Smooth muscle cell of the coronary artery (primary cell): Measurements from ENCODE around the gene MTMR2. TPM values are rescaled to one million over a fixed set of nuclear protein-coding genes. Genes with fewer than 3 reads are reported as not detected.

Experiments used
- total RNA-seq: library from RNA; depleted of rRNA; stranded (reverse); fragments of >200 nt; gene quantifications from 2 replicates; pipeline ENCODE4 v1.2.3, GENCODE V29; 2014; ENCODE audit warnings: low replicate concordance

Gene MTMR2
- 11.2 and 28.7 TPM in 2 replicates for total RNA-seq

GRCh38 chr11:95923728-95924413 lies at the start of gene MTMR2:
Gene MTMR2, minus strand, starts transcription at chr11:95924107. Its CDS starts 153 bp downstream, at chr11:95923954.

GRCh38 chr11:95790123-95790932 lies 133.6 kb downstream of the MTMR2 start, which contains the start of gene CEP57:
Gene CEP57, plus strand, starts transcription at chr11:95790498. Its CDS starts 201 bp downstream, at chr11:95790699.

GRCh38 chr11:95789506-95790122 lies 134.3 kb downstream of the MTMR2 start, which contains the start of gene FAM76B:
Gene FAM76B, minus strand, starts transcription at chr11:95789782. Its CDS starts 304 bp downstream, at chr11:95789478.

Other genes starting within 250 kb of the MTMR2 start
- 5.5 and 7.5 TPM in 2 replicates for gene FAM76B, start 134.3 kb downstream of the MTMR2 start, total RNA-seq
- 22.7 and 50.5 TPM in 2 replicates for gene CEP57, start 133.6 kb downstream of the MTMR2 start, total RNA-seq